Stomach (tissue), 4 donors: ENCODE results near the gene PITX1.

Experiments used
- EP300 ChIP-seq: sonication (generic); formaldehyde crosslinking; IDR thresholded peaks from one replicate; pipeline ENCODE4 v1.6.1; 2017; ENCODE audit warnings: antibody characterized with exemption
- POLR2A ChIP-seq, 4 donors: fragments of 450-650 bp; IDR thresholded peaks; one replicate each; pipeline ENCODE4 v1.6.1; 2016; ENCODE audit warnings: antibody characterized with exemption in 4 of 4, control low read depth in 2 of 4, mild to moderate bottlenecking in 1 of 4, moderate library complexity in 1 of 4
- POLR2AphosphoS5 ChIP-seq, 3 donors: sonication (generic); formaldehyde crosslinking; IDR thresholded peaks; one replicate each; pipeline ENCODE4 v1.6.1; 2016; ENCODE audit warnings: antibody characterized with exemption in 3 of 3
- TF ChIP-seq, protein P1 (sequence below), 7 experiments: fragments of 450-650 bp in 4 of 7; fragments of 200-600 bp in 3 of 7; sonication (generic) in 3 of 7; IDR thresholded peaks; one replicate each; pipeline ENCODE4 v1.5.1; 2016 to 2019; ENCODE audit warnings: antibody characterized with exemption in 7 of 7, control low read depth in 2 of 7, mild to moderate bottlenecking in 1 of 7

DNA sequence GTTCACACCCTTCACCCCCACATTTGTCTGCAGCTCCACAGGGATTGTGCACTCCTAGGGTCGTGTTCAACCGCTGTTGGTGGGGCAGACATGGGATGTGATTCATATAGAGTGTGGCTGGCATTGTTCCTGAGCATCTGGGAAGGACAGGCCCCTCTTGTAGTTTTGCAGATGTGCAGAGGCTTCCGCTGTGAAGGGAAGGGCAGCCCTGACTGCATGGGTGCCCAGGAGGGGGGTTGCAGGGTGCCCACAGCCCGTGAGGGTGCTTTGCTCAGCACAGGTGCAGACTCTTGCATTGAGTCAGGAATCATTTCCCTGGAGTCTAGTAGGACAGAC lies 30.2 kb upstream of the PITX1 start:
- no peak for TF ChIP-seq POLR2AphosphoS5 (IDR thresholded peaks at IDR 0.05)
- TF ChIP-seq, protein P1, sequence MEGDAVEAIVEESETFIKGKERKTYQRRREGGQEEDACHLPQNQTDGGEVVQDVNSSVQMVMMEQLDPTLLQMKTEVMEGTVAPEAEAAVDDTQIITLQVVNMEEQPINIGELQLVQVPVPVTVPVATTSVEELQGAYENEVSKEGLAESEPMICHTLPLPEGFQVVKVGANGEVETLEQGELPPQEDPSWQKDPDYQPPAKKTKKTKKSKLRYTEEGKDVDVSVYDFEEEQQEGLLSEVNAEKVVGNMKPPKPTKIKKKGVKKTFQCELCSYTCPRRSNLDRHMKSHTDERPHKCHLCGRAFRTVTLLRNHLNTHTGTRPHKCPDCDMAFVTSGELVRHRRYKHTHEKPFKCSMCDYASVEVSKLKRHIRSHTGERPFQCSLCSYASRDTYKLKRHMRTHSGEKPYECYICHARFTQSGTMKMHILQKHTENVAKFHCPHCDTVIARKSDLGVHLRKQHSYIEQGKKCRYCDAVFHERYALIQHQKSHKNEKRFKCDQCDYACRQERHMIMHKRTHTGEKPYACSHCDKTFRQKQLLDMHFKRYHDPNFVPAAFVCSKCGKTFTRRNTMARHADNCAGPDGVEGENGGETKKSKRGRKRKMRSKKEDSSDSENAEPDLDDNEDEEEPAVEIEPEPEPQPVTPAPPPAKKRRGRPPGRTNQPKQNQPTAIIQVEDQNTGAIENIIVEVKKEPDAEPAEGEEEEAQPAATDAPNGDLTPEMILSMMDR (IDR thresholded peaks at IDR 0.05), result no peak
- no peak for TF ChIP-seq POLR2A (IDR thresholded peaks at IDR 0.05)
- no peak for TF ChIP-seq EP300
